ENCODE results near the gene TEX264.

DNA sequence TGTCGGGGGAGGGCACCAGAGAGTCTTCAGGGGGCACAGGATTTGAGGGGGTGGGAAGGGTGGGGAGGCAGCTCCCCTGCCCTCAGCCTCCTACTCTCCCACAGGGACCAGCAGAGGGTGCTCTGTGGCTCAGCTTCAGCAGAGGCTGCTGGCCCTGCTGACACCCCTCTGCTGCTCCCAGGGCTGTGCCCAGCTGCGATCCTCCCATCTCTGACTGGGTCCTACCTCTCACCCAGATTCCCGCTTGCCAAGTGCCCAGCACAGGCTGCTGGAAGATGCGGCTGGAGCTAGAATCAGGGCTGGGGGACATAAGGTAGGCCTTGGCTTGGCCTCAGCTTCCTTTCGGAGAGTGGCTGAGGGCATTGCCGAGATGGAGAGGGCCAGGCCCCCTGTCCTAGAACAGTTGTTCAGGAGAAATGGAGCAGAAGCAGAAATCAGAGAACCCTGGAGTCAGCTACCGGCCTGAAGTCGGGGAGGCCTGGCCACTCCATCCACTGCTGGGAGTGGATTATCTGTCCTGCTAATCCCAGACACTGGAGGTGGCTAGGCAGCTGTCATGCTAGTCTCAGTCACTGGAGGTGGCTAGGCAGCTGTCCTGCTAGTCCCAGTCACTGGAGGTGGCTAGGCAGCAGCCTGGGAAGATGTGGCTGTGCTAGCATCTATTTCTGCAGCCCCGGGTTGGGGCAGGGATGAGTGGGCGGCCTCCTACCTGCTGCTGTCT, 39.7 kb downstream of the TEX264 start:
- TF ChIP-seq CTCF (IDR thresholded peaks at IDR 0.05) (no peak), POLR2A (IDR thresholded peaks at IDR 0.05; ENCODE audit: low read depth) (no peak)
